WTC11 (cell line): ENCODE measurements around the gene SRGAP1. TPM values are rescaled to one million over a fixed set of nuclear protein-coding genes. Genes with fewer than 3 reads are reported as not detected.

Experiments used
- ATAC-seq: fragments of 200-7000 bp; cut with Tn5 transposase; 2 replicates; pipeline ENCODE4 v1.10.0; 2021; ENCODE audit warnings: mild to moderate bottlenecking, moderate library complexity
- CTCF ChIA-PET: fragments of 300-600 bp; sonication (Branson Sonifier 250); formaldehyde crosslinking; loops from one replicate; lab custom pipeline; 2021; ENCODE audit warnings: antibody characterized with exemption; lab: Charles Lee
- POLR2A ChIA-PET: fragments of 350-600 bp; sonication (Branson Sonifier 250); formaldehyde crosslinking; loops from one replicate; lab custom pipeline; 2021; ENCODE audit warnings: antibody characterized with exemption; lab: Charles Lee
- DNase-seq: peaks from one replicate; pipeline ENCODE4 v3.0.0; 2021; ENCODE audit warnings: low spot score
- H3K27ac Mint-ChIP-seq: 2 replicates; pipeline ENCODE4 v1.8.0; 2021; ENCODE audit warnings: mixed read lengths
- H3K27me3 Mint-ChIP-seq: 2 replicates; pipeline ENCODE4 v1.8.0; 2021; ENCODE audit warnings: low read depth, mild to moderate bottlenecking, moderate library complexity, mixed read lengths
- H3K36me3 Mint-ChIP-seq: 2 replicates; pipeline ENCODE4 v1.8.0; 2021; ENCODE audit warnings: mixed read lengths
- H3K4me1 Mint-ChIP-seq: 2 replicates; pipeline ENCODE4 v1.8.0; 2022; ENCODE audit warnings: mixed read lengths
- H3K4me3 Mint-ChIP-seq: 2 replicates; pipeline ENCODE4 v1.8.0; 2021; ENCODE audit warnings: mild to moderate bottlenecking, moderate library complexity, mixed read lengths
- H3K9me3 Mint-ChIP-seq: 2 replicates; pipeline ENCODE4 v1.8.0; 2021; ENCODE audit warnings: mixed read lengths
- AFF4 ChIP-seq: sonication (generic); formaldehyde crosslinking; IDR thresholded peaks from 2 replicates; pipeline ENCODE4 v1.8.1; 2023; ENCODE audit warnings: mild to moderate bottlenecking, missing genetic modification reagents, borderline replicate concordance
- ATF1 ChIP-seq: sonication (generic); formaldehyde crosslinking; IDR thresholded peaks from 2 replicates; pipeline ENCODE4 v1.8.1; 2023; ENCODE audit warnings: mild to moderate bottlenecking, moderate library complexity, missing genetic modification reagents
- CBFB ChIP-seq: sonication (generic); formaldehyde crosslinking; IDR thresholded peaks from 2 replicates; pipeline ENCODE4 v1.8.1; 2022; ENCODE audit warnings: mild to moderate bottlenecking, low read depth, missing genetic modification reagents
- CTCF ChIP-seq: fragments of 200-600 bp; IDR thresholded peaks from 2 replicates; pipeline ENCODE4 v1.8.0; 2022; ENCODE audit warnings: antibody characterized with exemption
- FOXP1 ChIP-seq: sonication (generic); formaldehyde crosslinking; IDR thresholded peaks from 2 replicates; pipeline ENCODE4 v1.8.0; 2022; ENCODE audit warnings: missing genetic modification reagents, mild to moderate bottlenecking, moderate library complexity, borderline replicate concordance
- GRHL2 ChIP-seq: fragments of 250-450 bp; sonication (Bioruptor Pico); IDR thresholded peaks from 2 replicates; pipeline ENCODE4 v1.8.0; 2022; ENCODE audit warnings: mild to moderate bottlenecking, moderate library complexity; ENCODE audit not compliant: insufficient replicate concordance, severe bottlenecking
- GTF2I ChIP-seq: fragments of 250-450 bp; sonication (Bioruptor Pico); conservative IDR thresholded peaks from 2 replicates; pipeline ENCODE4 v1.4.0; 2021; ENCODE audit warnings: mild to moderate bottlenecking
- KAT7 ChIP-seq: sonication (generic); formaldehyde crosslinking; IDR thresholded peaks from 2 replicates; pipeline ENCODE4 v1.8.1; 2023; ENCODE audit warnings: missing genetic modification reagents, mild to moderate bottlenecking, borderline replicate concordance
- MAX ChIP-seq: sonication (generic); formaldehyde crosslinking; IDR thresholded peaks from 2 replicates; pipeline ENCODE4 v1.8.0; 2022; ENCODE audit warnings: mild to moderate bottlenecking, missing genetic modification reagents
- MLX ChIP-seq: sonication (generic); formaldehyde crosslinking; IDR thresholded peaks from 2 replicates; pipeline ENCODE4 v1.8.1; 2023; ENCODE audit warnings: mild to moderate bottlenecking, missing genetic modification reagents, moderate library complexity
- NFATC4 ChIP-seq: fragments of 250-450 bp; sonication (Bioruptor Pico); IDR thresholded peaks from 2 replicates; pipeline ENCODE4 v1.9.0; 2021; ENCODE audit warnings: mild to moderate bottlenecking
- NFE2L1 ChIP-seq: sonication (generic); formaldehyde crosslinking; IDR thresholded peaks from 2 replicates; pipeline ENCODE4 v1.8.1; 2023; ENCODE audit warnings: missing genetic modification reagents
- NR3C1 ChIP-seq: sonication (generic); formaldehyde crosslinking; conservative IDR thresholded peaks from 2 replicates; pipeline ENCODE4 v1.8.1; 2023; ENCODE audit warnings: low read depth, mild to moderate bottlenecking, missing genetic modification reagents
- SMAD3 ChIP-seq: sonication (generic); formaldehyde crosslinking; IDR thresholded peaks from 2 replicates; pipeline ENCODE4 v1.8.0; 2022; ENCODE audit warnings: missing genetic modification reagents, mild to moderate bottlenecking, borderline replicate concordance
- ZNF121 ChIP-seq: sonication (generic); formaldehyde crosslinking; IDR thresholded peaks from 2 replicates; pipeline ENCODE4 v1.8.0; 2023; ENCODE audit warnings: missing genetic modification reagents
- ZSCAN18 ChIP-seq: fragments of 250-450 bp; sonication (Bioruptor Pico); IDR thresholded peaks from 2 replicates; pipeline ENCODE4 v2.1.2; 2022; ENCODE audit warnings: mild to moderate bottlenecking, moderate library complexity
- total RNA-seq: library from RNA; stranded (reverse); gene quantifications from 3 replicates; pipeline ENCODE4 v1.2.3, GENCODE V29; 2021
- TF ChIP-seq, protein P1 (sequence below): sonication (generic); formaldehyde crosslinking; IDR thresholded peaks from 2 replicates; pipeline ENCODE4 v1.8.1; 2022; ENCODE audit warnings: mild to moderate bottlenecking, missing genetic modification reagents, moderate library complexity, borderline replicate concordance
- TF ChIP-seq, protein P2 (sequence below): sonication (generic); formaldehyde crosslinking; IDR thresholded peaks from 2 replicates; pipeline ENCODE4 v1.8.0; 2023; ENCODE audit warnings: mild to moderate bottlenecking, missing genetic modification reagents

Gene SRGAP1
- total RNA-seq, 1 experiment from 2014 or later, result 10.3 TPM

DNA sequence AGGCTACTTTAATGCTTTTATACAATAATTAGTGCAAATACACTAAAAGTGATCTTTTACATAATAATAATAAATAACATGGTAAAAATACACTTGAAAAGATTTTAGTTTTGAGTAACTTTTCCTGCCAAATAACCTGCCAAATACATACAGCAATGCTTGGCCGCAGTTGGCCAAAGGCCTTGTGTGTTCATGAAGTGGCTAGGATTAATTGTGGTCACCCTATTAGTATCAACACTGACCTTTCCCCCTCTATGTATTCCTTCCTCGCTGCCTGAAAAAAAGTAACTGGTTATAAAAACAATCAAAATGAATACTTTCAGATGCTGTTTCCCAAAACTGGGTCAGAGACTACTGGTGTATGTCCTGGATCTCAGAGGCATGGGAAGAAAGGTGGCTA lies 343.3 kb downstream of the SRGAP1 start:
- POLR2A ChIA-PET, result no interaction called here
- H3K27me3 Mint-ChIP-seq, result no peaks in the 10 kb centered on the region
- ATAC-seq (no peak), DNase-seq (no peak)
- TF ChIP-seq, protein P1, sequence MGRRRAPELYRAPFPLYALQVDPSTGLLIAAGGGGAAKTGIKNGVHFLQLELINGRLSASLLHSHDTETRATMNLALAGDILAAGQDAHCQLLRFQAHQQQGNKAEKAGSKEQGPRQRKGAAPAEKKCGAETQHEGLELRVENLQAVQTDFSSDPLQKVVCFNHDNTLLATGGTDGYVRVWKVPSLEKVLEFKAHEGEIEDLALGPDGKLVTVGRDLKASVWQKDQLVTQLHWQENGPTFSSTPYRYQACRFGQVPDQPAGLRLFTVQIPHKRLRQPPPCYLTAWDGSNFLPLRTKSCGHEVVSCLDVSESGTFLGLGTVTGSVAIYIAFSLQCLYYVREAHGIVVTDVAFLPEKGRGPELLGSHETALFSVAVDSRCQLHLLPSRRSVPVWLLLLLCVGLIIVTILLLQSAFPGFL (CRISPR knock-in tag), result no peak
- no peak for TF ChIP-seq GTF2I (CRISPR knock-in tag)
- no peak for TF ChIP-seq CTCF
- H3K4me1 Mint-ChIP-seq, result no peaks in the 10 kb centered on the region
- no peaks in the 10 kb centered on the region; the same call in 1 of the 2 replicates for H3K36me3 Mint-ChIP-seq
- CTCF ChIA-PET, result no interaction called here
- H3K4me3 Mint-ChIP-seq, result no peak overlapping the region
- 0 out of 2 replicates have a peak, but pooled peaks cover 3% of the 10 kb centered on the region for H3K9me3 Mint-ChIP-seq
- peak overlapping the region; percentile 5; the same call in 1 of the 2 replicates for H3K27ac Mint-ChIP-seq

DNA sequence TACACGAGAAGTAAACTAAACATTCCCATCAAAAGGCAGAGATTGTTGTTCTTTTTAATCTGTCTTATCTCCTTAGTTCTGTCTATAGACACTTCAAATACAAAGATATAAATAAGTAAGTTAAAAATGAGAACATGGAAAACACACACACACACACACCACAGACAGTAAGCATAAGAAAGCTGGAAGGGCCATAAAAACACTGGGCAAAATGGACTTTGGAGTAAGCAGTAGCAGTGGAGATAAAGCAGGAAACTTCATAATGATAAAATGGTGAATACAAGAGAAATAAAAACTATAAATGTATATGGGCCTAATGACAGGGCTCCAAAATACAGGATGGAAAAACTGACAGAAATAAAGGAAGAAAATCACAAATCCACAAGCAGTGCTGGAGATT lies 345.0 kb downstream of the SRGAP1 start:
- Mint-ChIP-seq H3K27ac (no peak overlapping the region), H3K36me3 (peaks cover 12% of the 10 kb centered on the region), H3K4me3 (no peak overlapping the region), H3K4me1 (no peaks in the 10 kb centered on the region), H3K9me3 (no peaks in the 10 kb centered on the region), H3K27me3 (no peaks in the 10 kb centered on the region)
- ChIA-PET CTCF (no interaction called here), POLR2A (no interaction called here)
- DNase-seq (no peak), ATAC-seq (no peak)
- no peak for TF ChIP-seq AFF4 (CRISPR knock-in tag)
- no peak for TF ChIP-seq CBFB (CRISPR knock-in tag)
- no peak for TF ChIP-seq ATF1
- no peak for TF ChIP-seq NFATC4 (CRISPR knock-in tag)
- TF ChIP-seq ZNF121 (CRISPR knock-in tag), result no peak
- TF ChIP-seq GTF2I (CRISPR knock-in tag), result no peak
- TF ChIP-seq, protein P2, sequence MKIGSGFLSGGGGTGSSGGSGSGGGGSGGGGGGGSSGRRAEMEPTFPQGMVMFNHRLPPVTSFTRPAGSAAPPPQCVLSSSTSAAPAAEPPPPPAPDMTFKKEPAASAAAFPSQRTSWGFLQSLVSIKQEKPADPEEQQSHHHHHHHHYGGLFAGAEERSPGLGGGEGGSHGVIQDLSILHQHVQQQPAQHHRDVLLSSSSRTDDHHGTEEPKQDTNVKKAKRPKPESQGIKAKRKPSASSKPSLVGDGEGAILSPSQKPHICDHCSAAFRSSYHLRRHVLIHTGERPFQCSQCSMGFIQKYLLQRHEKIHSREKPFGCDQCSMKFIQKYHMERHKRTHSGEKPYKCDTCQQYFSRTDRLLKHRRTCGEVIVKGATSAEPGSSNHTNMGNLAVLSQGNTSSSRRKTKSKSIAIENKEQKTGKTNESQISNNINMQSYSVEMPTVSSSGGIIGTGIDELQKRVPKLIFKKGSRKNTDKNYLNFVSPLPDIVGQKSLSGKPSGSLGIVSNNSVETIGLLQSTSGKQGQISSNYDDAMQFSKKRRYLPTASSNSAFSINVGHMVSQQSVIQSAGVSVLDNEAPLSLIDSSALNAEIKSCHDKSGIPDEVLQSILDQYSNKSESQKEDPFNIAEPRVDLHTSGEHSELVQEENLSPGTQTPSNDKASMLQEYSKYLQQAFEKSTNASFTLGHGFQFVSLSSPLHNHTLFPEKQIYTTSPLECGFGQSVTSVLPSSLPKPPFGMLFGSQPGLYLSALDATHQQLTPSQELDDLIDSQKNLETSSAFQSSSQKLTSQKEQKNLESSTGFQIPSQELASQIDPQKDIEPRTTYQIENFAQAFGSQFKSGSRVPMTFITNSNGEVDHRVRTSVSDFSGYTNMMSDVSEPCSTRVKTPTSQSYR, result no peak
- no peak for TF ChIP-seq ZSCAN18 (CRISPR knock-in tag)
- no peak for TF ChIP-seq MLX (CRISPR knock-in tag)
- TF ChIP-seq, protein P1 (CRISPR knock-in tag), result no peak
- TF ChIP-seq SMAD3, result no peak
- TF ChIP-seq MAX (CRISPR knock-in tag), result no peak
- no peak for TF ChIP-seq CTCF
- no peak for TF ChIP-seq KAT7 (CRISPR knock-in tag)
- no peak for TF ChIP-seq NR3C1 (CRISPR knock-in tag)
- no peak for TF ChIP-seq NFE2L1
- no peak for TF ChIP-seq GRHL2 (CRISPR knock-in tag)
- no peak for TF ChIP-seq FOXP1 (CRISPR knock-in tag)
